Caco-2 (cell line): Measurements from ENCODE around the gene DOHH. TPM values are rescaled to one million over a fixed set of nuclear protein-coding genes. Genes with fewer than 3 reads are reported as not detected.

Experiments
- BruUV-seq: library from RNA; stranded (reverse); fragments of 400-500 nt; replicated peaks from 2 replicates; lab custom pipeline; 2021; lab: Mats Ljungman, UMichigan
- CTCF ChIA-PET: fragments of 300-600 bp; sonication (Branson Sonifier 250); formaldehyde crosslinking; loops from one replicate; lab custom pipeline; 2022; ENCODE audit warnings: antibody characterized with exemption; lab: Charles Lee
- POLR2A ChIA-PET: fragments of 300-600 bp; sonication (Branson Sonifier 250); formaldehyde crosslinking; loops from one replicate; lab custom pipeline; 2022; ENCODE audit warnings: antibody characterized with exemption; lab: Charles Lee
- DNase-seq, 2 experiments: peaks; one replicate each; pipeline versions ENCODE4 v3.0.0 to v3.0.0-alpha.2; 2020 to 2022
- H3K27me3 ChIP-seq: replicated peaks from 2 replicates; pipeline ENCODE4 v1.6.0; 2011; ENCODE audit warnings: low read length; ENCODE audit not compliant: control insufficient read depth, insufficient read depth
- H3K36me3 ChIP-seq: 2 replicates; pipeline ENCODE4 v1.5.1; 2011; ENCODE audit warnings: low read length; ENCODE audit not compliant: control insufficient read depth, insufficient read depth
- H3K4me1 ChIP-seq: fragments of 250-450 bp; sonication (Bioruptor Pico); 2 replicates; pipeline ENCODE4 v1.5.1; 2020; ENCODE audit warnings: mild to moderate bottlenecking
- H3K4me3 ChIP-seq: 2 replicates; pipeline ENCODE4 v1.5.1; 2011; ENCODE audit warnings: low read depth, mild to moderate bottlenecking, control low read depth, low read length
- H3K9me3 ChIP-seq: fragments of 250-450 bp; sonication (Bioruptor Pico); 2 replicates; pipeline ENCODE4 v1.5.1; 2020; ENCODE audit warnings: mild to moderate bottlenecking, moderate library complexity
- H3K27ac Mint-ChIP-seq: one replicate; pipeline ENCODE4 v1.8.0; 2022; ENCODE audit warnings: mixed read lengths; ENCODE audit not compliant: unreplicated experiment
- H3K27me3 Mint-ChIP-seq: one replicate; pipeline ENCODE4 v1.8.0; 2022; ENCODE audit warnings: mixed read lengths; ENCODE audit not compliant: insufficient read depth, unreplicated experiment
- H3K36me3 Mint-ChIP-seq: one replicate; pipeline ENCODE4 v1.8.0; 2022; ENCODE audit warnings: mild to moderate bottlenecking, mixed read lengths; ENCODE audit not compliant: insufficient read depth, unreplicated experiment
- H3K4me1 Mint-ChIP-seq: one replicate; pipeline ENCODE4 v1.8.0; 2022; ENCODE audit warnings: low read depth, mixed read lengths; ENCODE audit not compliant: unreplicated experiment
- H3K4me3 Mint-ChIP-seq: one replicate; pipeline ENCODE4 v1.8.0; 2022; ENCODE audit warnings: mild to moderate bottlenecking, moderate library complexity, mixed read lengths; ENCODE audit not compliant: unreplicated experiment
- H3K9me3 Mint-ChIP-seq: one replicate; pipeline ENCODE4 v1.8.0; 2022; ENCODE audit warnings: mixed read lengths; ENCODE audit not compliant: unreplicated experiment
- intact Hi-C: fragments of 100-400 bp; cut with micrococcal nuclease; formaldehyde crosslinking; loops from one replicate; pipeline ENCODE4 v1.10.0; 2022; ENCODE audit not compliant: unreplicated experiment
- total RNA-seq: library from RNA; stranded (reverse); gene quantifications from 2 replicates; pipeline ENCODE4 v1.2.3, GENCODE V29; 2022
- TF ChIP-seq, protein P1 (sequence below), 2 experiments: fragments of 200-600 bp in 1 of 2; IDR thresholded peaks; 1 replicate in 1 of 2; 2 replicates in 1 of 2; pipeline versions ENCODE4 v1.5.1 to v1.8.0; 2011 to 2022; ENCODE audit warnings: antibody characterized with exemption in 1 of 2, control low read depth in 1 of 2, inconsistent platforms in 1 of 2, low read depth in 1 of 2, low read length in 1 of 2, mild to moderate bottlenecking in 1 of 2, moderate library complexity in 1 of 2; ENCODE audit not compliant: insufficient read depth in 1 of 2, severe bottlenecking in 1 of 2, unreplicated experiment in 1 of 2

The DOHH gene
- total RNA-seq, 1 experiment from 2014 or later: 17.4 TPM

GRCh38 chr19:3522421-3523360 lies 22.2 kb upstream of the DOHH start:
- no peak for DNase-seq
- POLR2A ChIA-PET: no interaction called here
- no TSS peak for BruUV-seq
- H3K36me3 ChIP-seq: 0 out of 2 replicates have a peak, but pooled peaks cover 1% of the 10 kb centered on the region
- Mint-ChIP-seq H3K9me3 (no peaks in the 10 kb centered on the region), H3K27ac (no peak overlapping the region), H3K27me3 (no peaks in the 10 kb centered on the region), H3K36me3 (peaks cover 36% of the 10 kb centered on the region), H3K4me3 (no peak overlapping the region), H3K4me1 (peaks cover 6% of the 10 kb centered on the region)
- no peaks in the 10 kb centered on the region for H3K9me3 ChIP-seq
- H3K4me1 ChIP-seq: no peaks in the 10 kb centered on the region
- H3K4me3 ChIP-seq: no peak overlapping the region
- intact Hi-C loops: no loop called here
- CTCF ChIA-PET: interaction anchor here (0.6 kb wide), 1 partner anchor 105 kb away, joined by 8 read pairs; no protein-coding TSS in a partner anchor
- H3K27me3 ChIP-seq: no peaks in the 10 kb centered on the region
- TF ChIP-seq, protein P1, sequence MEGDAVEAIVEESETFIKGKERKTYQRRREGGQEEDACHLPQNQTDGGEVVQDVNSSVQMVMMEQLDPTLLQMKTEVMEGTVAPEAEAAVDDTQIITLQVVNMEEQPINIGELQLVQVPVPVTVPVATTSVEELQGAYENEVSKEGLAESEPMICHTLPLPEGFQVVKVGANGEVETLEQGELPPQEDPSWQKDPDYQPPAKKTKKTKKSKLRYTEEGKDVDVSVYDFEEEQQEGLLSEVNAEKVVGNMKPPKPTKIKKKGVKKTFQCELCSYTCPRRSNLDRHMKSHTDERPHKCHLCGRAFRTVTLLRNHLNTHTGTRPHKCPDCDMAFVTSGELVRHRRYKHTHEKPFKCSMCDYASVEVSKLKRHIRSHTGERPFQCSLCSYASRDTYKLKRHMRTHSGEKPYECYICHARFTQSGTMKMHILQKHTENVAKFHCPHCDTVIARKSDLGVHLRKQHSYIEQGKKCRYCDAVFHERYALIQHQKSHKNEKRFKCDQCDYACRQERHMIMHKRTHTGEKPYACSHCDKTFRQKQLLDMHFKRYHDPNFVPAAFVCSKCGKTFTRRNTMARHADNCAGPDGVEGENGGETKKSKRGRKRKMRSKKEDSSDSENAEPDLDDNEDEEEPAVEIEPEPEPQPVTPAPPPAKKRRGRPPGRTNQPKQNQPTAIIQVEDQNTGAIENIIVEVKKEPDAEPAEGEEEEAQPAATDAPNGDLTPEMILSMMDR (IDR thresholded peaks at IDR 0.05; ENCODE audit: insufficient read depth in 1 of 2, low read depth in 1 of 2, low read length in 1 of 2, severe bottlenecking in 1 of 2, unreplicated experiment in 1 of 2): no peak

DNA sequence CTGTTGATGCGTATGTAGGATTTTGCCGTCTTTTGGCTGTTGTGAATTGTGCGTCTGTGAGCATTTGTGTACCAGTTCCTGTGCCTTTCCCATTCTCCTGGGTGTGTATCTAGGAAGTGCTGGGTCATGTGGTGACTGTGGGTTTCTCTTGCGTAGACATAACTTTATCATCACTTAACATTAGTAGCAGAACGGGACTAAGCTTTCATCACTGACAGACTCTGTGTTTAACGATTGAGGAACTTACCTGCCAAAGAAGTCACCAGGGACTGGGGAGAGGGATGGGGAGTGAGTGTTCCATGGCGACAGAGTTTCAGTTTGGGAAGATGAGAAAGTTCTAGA lies 20.6 kb upstream of the DOHH start:
- H3K4me3 Mint-ChIP-seq: no peak overlapping the region
- no peak for DNase-seq
- no TSS peak for BruUV-seq
- Histone ChIP-seq H3K9me3 (no peaks in the 10 kb centered on the region), H3K36me3 (no peaks in the 10 kb centered on the region), H3K27me3 (no peaks in the 10 kb centered on the region), H3K4me1 (no peaks in the 10 kb centered on the region), H3K4me3 (no peak overlapping the region)
- ChIA-PET CTCF (no interaction called here), POLR2A (no interaction called here)
- H3K9me3 Mint-ChIP-seq: no peaks in the 10 kb centered on the region
- no peaks in the 10 kb centered on the region for H3K27me3 Mint-ChIP-seq
- peak overlapping the region; percentile 61 for H3K27ac Mint-ChIP-seq
- intact Hi-C loops: no loop called here
- peaks cover 37% of the 10 kb centered on the region for H3K36me3 Mint-ChIP-seq
- H3K4me1 Mint-ChIP-seq: peaks cover 6% of the 10 kb centered on the region
- TF ChIP-seq, protein P1 (IDR thresholded peaks at IDR 0.05; ENCODE audit: insufficient read depth in 1 of 2, low read depth in 1 of 2, low read length in 1 of 2, severe bottlenecking in 1 of 2, unreplicated experiment in 1 of 2): no peak

DNA sequence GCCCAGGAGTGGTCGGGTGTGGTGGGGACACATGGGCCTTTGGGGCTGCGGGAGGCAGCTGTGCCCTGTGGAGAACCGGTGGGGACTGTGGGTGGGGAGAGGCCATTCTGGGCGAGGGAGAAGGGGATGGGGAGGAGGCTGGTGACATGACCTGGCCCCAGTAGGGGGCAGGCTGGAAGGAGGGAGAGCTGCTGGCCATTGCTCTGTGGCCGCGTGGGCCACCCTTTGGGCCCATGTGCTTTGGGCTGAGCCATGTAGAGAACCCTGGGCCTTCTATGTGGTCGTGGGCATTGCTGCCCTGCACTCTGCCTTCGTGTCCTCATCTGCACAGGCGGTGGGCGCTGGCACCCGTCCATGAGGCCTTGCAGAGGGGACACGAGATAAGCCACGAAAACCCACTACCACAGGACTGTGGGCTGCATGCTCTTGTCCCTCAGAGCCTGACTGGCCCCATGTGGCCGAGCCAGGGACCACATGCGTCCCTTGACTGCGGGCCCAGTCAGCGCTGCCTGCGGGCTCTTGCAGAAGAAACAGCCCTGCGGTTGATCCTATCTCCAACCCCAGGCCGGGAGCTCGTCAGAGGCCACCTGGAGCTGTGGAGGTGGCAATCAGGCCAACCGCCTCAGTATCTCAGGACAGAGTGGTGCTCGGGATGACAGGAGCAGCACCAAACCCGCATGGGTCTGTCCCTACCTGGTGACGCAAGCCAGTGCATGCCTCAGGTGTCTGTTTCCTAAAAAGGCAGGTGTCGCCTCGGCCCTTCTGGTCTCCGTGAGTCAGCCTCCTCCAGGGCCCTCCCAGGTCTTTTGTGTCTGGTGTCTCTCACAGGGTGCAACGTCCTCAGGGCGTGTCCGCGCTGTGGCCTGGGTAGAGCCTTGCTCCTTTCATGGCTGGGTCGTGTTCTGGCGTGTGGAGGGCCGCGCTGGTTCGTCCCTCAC lies 20.0 kb upstream of the DOHH start:
- POLR2A ChIA-PET: no interaction called here
- CTCF ChIA-PET: no interaction called here
- Histone ChIP-seq H3K4me1 (no peaks in the 10 kb centered on the region), H3K27me3 (no peaks in the 10 kb centered on the region), H3K36me3 (no peaks in the 10 kb centered on the region), H3K4me3 (no peak overlapping the region), H3K9me3 (no peaks in the 10 kb centered on the region)
- no TSS peak for BruUV-seq
- H3K36me3 Mint-ChIP-seq: peaks cover 40% of the 10 kb centered on the region
- peak in 1 of 2 experiments; percentile 56 for DNase-seq
- peaks cover 6% of the 10 kb centered on the region for H3K4me1 Mint-ChIP-seq
- H3K9me3 Mint-ChIP-seq: no peaks in the 10 kb centered on the region
- intact Hi-C loops: no loop called here
- peak overlapping the region; percentile 61 for H3K27ac Mint-ChIP-seq
- TF ChIP-seq, protein P1 (IDR thresholded peaks at IDR 0.05; ENCODE audit: insufficient read depth in 1 of 2, low read depth in 1 of 2, low read length in 1 of 2, severe bottlenecking in 1 of 2, unreplicated experiment in 1 of 2): peak in 1 of 2 experiments; percentile 24
- no peaks in the 10 kb centered on the region for H3K27me3 Mint-ChIP-seq
- H3K4me3 Mint-ChIP-seq: no peak overlapping the region
